Thyroid gland (tissue), 4 donors: ENCODE results near the gene SKI.

ENCODE experiments used
- POLR2A ChIP-seq, 2 donors: fragments of 450-650 bp; IDR thresholded peaks; one replicate each; pipeline ENCODE4 v1.6.1; 2017; ENCODE audit warnings: antibody characterized with exemption in 2 of 2, mild to moderate bottlenecking in 2 of 2, moderate library complexity in 1 of 2
- TF ChIP-seq, protein P1 (sequence below), 6 experiments: fragments of 200-600 bp in 3 of 6; fragments of 450-650 bp in 3 of 6; sonication (generic) in 3 of 6; IDR thresholded peaks; one replicate each; pipeline ENCODE4 v1.5.1; 2016 to 2019; ENCODE audit warnings: antibody characterized with exemption in 6 of 6, mild to moderate bottlenecking in 2 of 6, inconsistent platforms in 1 of 6, moderate library complexity in 1 of 6

DNA sequence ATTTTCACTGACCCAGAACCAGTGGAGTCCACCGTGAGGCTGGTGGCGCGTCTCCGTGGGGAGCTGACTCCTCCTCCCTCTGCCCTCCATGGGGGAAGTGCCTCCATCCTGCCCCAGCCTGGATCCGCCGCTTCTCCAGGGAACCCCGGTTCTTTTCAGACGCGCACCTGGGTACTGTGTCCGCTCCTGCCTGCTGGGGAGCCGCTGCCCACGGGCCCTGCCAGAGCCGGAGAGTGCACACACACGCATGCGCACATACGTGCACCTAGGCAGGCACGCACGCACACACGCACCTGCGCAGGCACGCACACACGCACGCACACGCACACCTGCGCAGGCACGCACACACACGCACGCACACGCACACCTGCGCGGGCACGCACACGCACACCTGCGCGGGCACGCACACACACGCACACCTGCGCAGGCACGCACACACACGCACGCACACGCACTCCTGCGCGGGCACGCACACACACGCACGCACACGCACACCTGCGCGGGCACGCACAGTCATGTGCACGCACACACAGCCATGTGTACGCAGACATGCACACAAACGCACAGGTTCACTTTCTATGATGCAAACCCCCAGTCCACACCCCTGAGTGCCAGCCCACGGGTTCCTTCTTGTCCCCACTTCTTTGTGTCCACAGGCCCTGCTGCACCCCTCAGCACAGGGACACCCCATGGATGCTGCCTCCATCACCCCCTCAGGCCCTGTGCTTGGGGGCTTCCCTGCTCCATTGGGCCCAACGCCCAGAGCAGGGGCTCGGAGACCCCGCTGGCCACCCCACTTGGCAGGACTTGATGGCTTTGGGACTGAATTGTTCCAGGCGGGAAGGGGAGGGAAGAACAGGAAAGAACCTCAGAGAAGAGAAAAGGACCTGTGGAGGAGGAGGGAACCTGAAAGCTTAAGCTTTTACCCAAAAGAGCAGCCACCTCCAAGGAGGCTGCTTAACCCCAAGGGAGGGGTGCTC lies 120.5 kb downstream of the SKI start:
- TF ChIP-seq, protein P1, sequence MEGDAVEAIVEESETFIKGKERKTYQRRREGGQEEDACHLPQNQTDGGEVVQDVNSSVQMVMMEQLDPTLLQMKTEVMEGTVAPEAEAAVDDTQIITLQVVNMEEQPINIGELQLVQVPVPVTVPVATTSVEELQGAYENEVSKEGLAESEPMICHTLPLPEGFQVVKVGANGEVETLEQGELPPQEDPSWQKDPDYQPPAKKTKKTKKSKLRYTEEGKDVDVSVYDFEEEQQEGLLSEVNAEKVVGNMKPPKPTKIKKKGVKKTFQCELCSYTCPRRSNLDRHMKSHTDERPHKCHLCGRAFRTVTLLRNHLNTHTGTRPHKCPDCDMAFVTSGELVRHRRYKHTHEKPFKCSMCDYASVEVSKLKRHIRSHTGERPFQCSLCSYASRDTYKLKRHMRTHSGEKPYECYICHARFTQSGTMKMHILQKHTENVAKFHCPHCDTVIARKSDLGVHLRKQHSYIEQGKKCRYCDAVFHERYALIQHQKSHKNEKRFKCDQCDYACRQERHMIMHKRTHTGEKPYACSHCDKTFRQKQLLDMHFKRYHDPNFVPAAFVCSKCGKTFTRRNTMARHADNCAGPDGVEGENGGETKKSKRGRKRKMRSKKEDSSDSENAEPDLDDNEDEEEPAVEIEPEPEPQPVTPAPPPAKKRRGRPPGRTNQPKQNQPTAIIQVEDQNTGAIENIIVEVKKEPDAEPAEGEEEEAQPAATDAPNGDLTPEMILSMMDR (IDR thresholded peaks at IDR 0.05) = no peak
- TF ChIP-seq POLR2A (IDR thresholded peaks at IDR 0.05) = no peak
